ENCODE results near the gene TTLL1.
"Not testable (repeated sequence)": the region's sequence is repeated elsewhere in the genome, so short reads cannot be mapped to it uniquely, and the experiment has no call there.

TTLL1 gene

GRCh38 chr22:43004362-43005035 lies 84.7 kb downstream of the TTLL1 start:
- in situ Hi-C loops (cut with HindIII; ENCODE audit: low pct_ligation_motif_present, low pct_unique_long_range_greater_than_20kb, low sequenced_read_pairs), result no loop called here
- no peak for DNase-seq

- in situ Hi-C loops (cut with HindIII; ENCODE audit: low pct_ligation_motif_present, low pct_unique_long_range_greater_than_20kb, low sequenced_read_pairs), result no loop called here
- peak; percentile 70 for DNase-seq
Measured at GRCh38 chr22:43002202-43002586, 87.0 kb downstream of the TTLL1 start.

DNA sequence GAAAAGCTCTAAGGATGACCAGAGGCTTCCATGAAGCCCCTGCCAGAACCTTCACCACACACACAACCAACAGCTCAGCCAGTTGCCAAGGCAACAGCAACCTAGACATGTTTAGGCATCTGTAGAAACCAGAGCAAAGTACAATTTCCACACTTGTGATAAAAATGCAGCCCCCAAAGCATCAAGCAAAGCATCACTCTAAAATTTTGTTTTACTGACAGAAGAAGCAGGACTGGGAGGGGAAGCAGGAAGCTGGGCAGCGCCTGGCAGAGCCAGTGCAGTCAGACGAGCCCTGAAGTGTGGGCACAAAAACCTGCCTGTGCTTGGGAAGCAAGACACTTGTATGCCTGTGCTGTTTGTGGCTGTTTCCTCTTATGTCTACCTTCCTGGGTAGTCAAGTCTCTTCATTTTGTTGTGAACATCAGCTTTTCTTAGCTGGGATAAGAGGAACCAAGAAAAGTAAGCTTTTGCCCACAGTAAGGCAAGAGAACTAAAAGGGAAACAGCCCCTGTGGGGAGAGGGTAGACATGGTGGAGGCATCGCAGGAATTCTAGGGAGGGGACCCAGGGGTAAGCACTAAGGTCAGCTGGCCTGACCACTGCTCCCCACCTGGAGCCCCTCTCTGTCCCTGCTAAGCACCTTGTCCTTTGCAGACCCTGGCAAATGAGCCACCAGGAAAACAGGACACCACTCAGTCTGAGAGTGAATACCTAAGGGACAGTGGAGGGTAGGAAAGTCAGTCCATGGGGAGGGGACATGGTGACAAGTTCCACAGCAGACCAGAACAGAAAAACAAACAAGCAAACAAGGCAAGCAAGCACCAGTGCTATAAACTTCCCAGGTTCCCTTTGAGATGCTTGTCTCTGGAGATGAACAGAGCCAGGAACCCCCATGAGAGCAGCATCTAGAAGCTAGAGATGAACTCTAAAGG lies 87.7 kb downstream of the TTLL1 start:
- no peak for DNase-seq
- in situ Hi-C loops (cut with HindIII; ENCODE audit: low pct_ligation_motif_present, low pct_unique_long_range_greater_than_20kb, low sequenced_read_pairs), result no loop called here

GRCh38 chr22:43000441-43001175 lies 88.6 kb downstream of the TTLL1 start:
- in situ Hi-C loops (cut with HindIII; ENCODE audit: low pct_ligation_motif_present, low pct_unique_long_range_greater_than_20kb, low sequenced_read_pairs), result no loop called here
- DNase-seq, result no peak

- no peak for DNase-seq
- in situ Hi-C loops (cut with HindIII; ENCODE audit: low pct_ligation_motif_present, low pct_unique_long_range_greater_than_20kb, low sequenced_read_pairs), result no loop called here
Measured at GRCh38 chr22:42997582-42998090, 91.6 kb downstream of the TTLL1 start.

- no peak for DNase-seq
- in situ Hi-C loops (cut with HindIII; ENCODE audit: low pct_ligation_motif_present, low pct_unique_long_range_greater_than_20kb, low sequenced_read_pairs), result no loop called here
Measured at GRCh38 chr22:42996646-42997365, 92.4 kb downstream of the TTLL1 start.

GRCh38 chr22:42995654-42996053 lies 93.5 kb downstream of the TTLL1 start:
- in situ Hi-C loops (cut with HindIII; ENCODE audit: low pct_ligation_motif_present, low pct_unique_long_range_greater_than_20kb, low sequenced_read_pairs); DNase-seq: not testable (repeated sequence)

DNA sequence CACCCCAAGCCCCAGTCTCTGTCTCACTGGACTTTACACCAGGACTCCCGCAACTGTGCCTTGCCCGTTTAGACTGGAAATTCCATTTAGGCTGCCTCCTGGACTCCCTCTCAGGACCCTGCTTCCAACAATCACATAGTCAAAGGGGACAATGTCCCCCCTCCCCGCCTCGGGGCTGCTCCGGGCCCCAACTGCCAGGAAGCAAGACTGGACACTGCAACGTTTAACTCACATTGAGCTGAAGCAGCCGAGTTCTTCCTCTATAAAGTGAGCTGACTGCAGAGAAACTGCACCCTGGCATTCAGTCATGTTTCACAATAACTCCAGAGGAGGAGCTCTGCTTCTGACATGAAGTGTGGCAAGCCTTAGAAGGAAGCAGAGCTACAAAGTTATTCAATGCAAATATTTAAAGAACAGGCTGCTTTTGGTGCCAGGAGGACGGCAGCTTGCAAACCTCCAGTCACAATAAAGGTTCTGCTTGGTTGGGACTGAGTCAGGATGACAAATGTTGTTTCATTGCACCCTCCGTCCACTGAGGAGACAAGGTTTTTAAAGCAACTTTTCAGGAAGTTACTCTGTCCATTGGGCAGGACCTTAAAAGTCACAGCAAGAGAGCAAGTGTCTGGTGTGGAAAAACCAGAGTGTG lies 94.2 kb downstream of the TTLL1 start:
- DNase-seq, result peak; percentile 82
- in situ Hi-C loops (cut with HindIII; ENCODE audit: low pct_ligation_motif_present, low pct_unique_long_range_greater_than_20kb, low sequenced_read_pairs), result no loop called here

DNA sequence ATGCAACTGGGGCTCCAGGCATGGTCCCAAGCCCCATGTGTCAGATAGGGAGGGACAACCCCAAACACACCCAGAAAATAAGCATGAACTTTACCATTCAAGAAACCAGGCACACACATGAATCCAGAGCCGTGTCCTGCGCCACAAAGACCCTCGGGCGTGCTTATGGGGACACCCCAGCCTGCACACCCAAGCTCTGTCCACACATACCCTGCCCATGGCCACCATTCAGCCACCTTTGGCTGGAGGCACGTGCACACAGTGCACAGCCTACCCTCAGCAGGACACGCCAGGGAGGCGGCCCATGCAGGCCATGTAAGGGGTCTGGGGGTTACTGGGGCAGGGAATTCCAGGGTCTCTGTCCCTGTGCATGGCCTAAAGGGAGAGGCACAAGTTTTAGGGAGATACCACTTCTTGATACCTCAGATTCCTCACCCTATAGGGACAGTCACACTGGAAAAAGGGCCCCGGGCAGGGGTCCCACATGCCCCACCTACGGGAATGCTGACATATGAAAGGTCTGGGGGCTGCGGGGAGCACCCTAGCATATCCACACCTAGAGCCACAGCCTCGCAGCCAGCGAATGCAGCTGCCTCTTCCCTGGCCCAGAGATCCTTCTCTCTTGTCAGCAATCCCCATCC lies 94.8 kb downstream of the TTLL1 start:
- DNase-seq, result no peak
- in situ Hi-C loops (cut with HindIII; ENCODE audit: low pct_ligation_motif_present, low pct_unique_long_range_greater_than_20kb, low sequenced_read_pairs), result no loop called here

- in situ Hi-C loops (cut with HindIII; ENCODE audit: low pct_ligation_motif_present, low pct_unique_long_range_greater_than_20kb, low sequenced_read_pairs), result no loop called here
- DNase-seq, result no peak
Measured at GRCh38 chr22:42993651-42994275, 95.4 kb downstream of the TTLL1 start.

DNA sequence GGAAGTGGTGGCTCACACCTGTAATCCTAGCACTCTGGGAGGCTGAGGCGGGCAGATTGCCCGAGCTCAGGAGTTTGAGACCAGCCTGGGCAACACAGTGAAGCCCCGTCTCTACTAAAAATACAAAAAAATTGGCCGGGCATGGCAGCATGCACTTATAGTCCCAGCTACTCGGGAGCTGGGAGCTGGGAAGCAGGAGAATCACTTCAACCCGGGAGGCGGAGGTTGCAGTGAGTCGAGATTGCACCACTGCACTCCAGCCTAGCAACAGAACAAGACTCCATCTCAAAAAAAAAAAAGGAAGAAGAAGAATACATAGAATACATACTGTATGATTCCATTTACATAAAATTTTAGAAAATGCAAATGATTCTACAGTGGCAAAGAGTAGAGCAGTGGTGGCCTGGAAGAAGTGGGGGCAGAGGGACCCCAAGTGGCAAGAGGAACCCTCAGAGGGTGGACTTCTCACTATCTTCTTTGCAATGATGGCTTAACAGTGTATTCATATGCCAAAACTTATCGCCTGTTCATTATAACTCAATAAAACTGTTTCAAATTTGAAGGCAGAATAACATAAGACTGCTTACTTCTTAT lies 96.2 kb downstream of the TTLL1 start:
- in situ Hi-C loops (cut with HindIII; ENCODE audit: low pct_ligation_motif_present, low pct_unique_long_range_greater_than_20kb, low sequenced_read_pairs), result no loop called here
- no peak for DNase-seq

GRCh38 chr22:42992092-42992491 lies 97.1 kb downstream of the TTLL1 start:
- in situ Hi-C loops (cut with HindIII; ENCODE audit: low pct_ligation_motif_present, low pct_unique_long_range_greater_than_20kb, low sequenced_read_pairs), result no loop called here
- no peak for DNase-seq

- in situ Hi-C loops (cut with HindIII; ENCODE audit: low pct_ligation_motif_present, low pct_unique_long_range_greater_than_20kb, low sequenced_read_pairs), result no loop called here
- no peak for DNase-seq
Measured at GRCh38 chr22:42991010-42991651, 98.1 kb downstream of the TTLL1 start.

DNA sequence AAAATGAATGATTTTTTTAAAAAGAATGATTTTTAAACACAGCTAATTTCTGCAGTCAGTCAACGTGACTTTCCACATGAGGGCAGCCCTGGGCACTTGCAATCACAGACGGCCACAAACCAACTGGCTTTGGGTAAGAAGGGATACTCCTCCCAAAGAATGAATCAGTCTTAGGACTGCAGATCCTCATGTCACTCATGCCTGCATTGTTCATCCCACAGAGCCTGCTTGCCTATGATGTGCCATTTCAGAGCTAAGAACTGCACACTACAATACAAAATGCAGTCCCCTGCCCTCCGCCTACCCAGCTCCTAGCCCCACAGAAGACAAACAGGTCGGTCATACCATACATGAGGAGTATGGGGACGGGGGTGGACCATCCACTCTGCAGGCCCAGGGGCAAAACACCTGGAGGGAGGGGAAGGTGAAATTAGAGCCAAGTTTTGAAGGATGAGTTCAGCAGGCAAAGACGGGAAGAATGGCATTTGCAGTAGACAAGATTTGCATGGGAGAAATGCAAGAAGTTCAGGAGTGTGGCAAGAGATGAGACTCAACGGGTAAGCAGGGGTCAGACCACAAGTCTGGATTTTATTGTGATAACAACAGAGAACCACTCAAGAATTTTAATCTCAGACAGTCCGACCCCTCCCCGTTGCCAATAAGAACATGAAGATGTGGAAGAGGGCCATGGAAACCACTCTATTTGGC lies 98.9 kb downstream of the TTLL1 start:
- in situ Hi-C loops (cut with HindIII; ENCODE audit: low pct_ligation_motif_present, low pct_unique_long_range_greater_than_20kb, low sequenced_read_pairs), result no loop called here
- peak; percentile 83 for DNase-seq

Data from ACHN (cell line).